H9 (cell line): ENCODE results near the gene NCEH1. TPM values are rescaled to one million over a fixed set of nuclear protein-coding genes. Genes with fewer than 3 reads are reported as not detected.

Experiments used
- DNase-seq: peaks from one replicate; pipeline ENCODE4 v3.0.0-alpha.2; 2017
- H2AFZ ChIP-seq: one replicate; pipeline ENCODE4 v1.6.1; 2013; ENCODE audit warnings: mild to moderate bottlenecking, low read length, control low read depth, moderate library complexity
- H2AK5ac ChIP-seq: 2 replicates; pipeline ENCODE4 v1.6.1; 2013; ENCODE audit warnings: low read length, control low read depth, mixed read lengths; ENCODE audit not compliant: insufficient read length
- H2BK120ac ChIP-seq: one replicate; pipeline ENCODE4 v1.6.1; 2013; ENCODE audit warnings: low read depth, mild to moderate bottlenecking, low read length, control low read depth, inconsistent platforms; ENCODE audit not compliant: poor library complexity, severe bottlenecking
- H2BK12ac ChIP-seq: 2 replicates; pipeline ENCODE4 v1.6.1; 2013; ENCODE audit warnings: low read length, control low read depth, mixed read lengths, low read depth; ENCODE audit not compliant: insufficient read length
- H2BK15ac ChIP-seq: 2 replicates; pipeline ENCODE4 v1.6.1; 2013; ENCODE audit warnings: low read depth, low read length, control low read depth
- H2BK20ac ChIP-seq: one replicate; pipeline ENCODE4 v1.6.1; 2013; ENCODE audit warnings: low read depth, mild to moderate bottlenecking, low read length, control low read depth, inconsistent platforms; ENCODE audit not compliant: poor library complexity, severe bottlenecking
- H2BK5ac ChIP-seq: 2 replicates; pipeline ENCODE4 v1.6.1; 2013; ENCODE audit warnings: low read length, control low read depth, mixed read lengths; ENCODE audit not compliant: insufficient read length
- H3K14ac ChIP-seq: 2 replicates; pipeline ENCODE4 v1.6.1; 2013; ENCODE audit warnings: low read length, control low read depth; ENCODE audit not compliant: insufficient read depth
- H3K18ac ChIP-seq: 2 replicates; pipeline ENCODE4 v1.6.1; 2013; ENCODE audit warnings: low read depth, mild to moderate bottlenecking, mixed read lengths, low read length, control low read depth; ENCODE audit not compliant: insufficient read length
- H3K23ac ChIP-seq: 2 replicates; pipeline ENCODE4 v1.6.1; 2013; ENCODE audit warnings: low read length, control low read depth, mixed read lengths, low read depth; ENCODE audit not compliant: insufficient read length
- H3K23me2 ChIP-seq: 2 replicates; pipeline ENCODE4 v1.6.1; 2013; ENCODE audit warnings: low read depth, mild to moderate bottlenecking, mixed read lengths, low read length, control low read depth; ENCODE audit not compliant: insufficient read length, poor library complexity, severe bottlenecking
- H3K27ac ChIP-seq: 2 replicates; pipeline ENCODE4 v1.5.1; 2013; ENCODE audit warnings: low read length, control low read depth, mixed read lengths, low read depth; ENCODE audit not compliant: insufficient read length
- H3K27me3 ChIP-seq: 2 replicates; pipeline ENCODE4 v1.6.1; 2013; ENCODE audit warnings: low read length, control low read depth, inconsistent platforms; ENCODE audit not compliant: insufficient read depth
- H3K4ac ChIP-seq: 2 replicates; pipeline ENCODE4 v1.6.1; 2013; ENCODE audit warnings: low read depth, mild to moderate bottlenecking, control low read depth, inconsistent platforms, low read length, moderate library complexity
- H3K4me1 ChIP-seq: 2 replicates; pipeline ENCODE4 v1.6.1; 2013; ENCODE audit warnings: low read length, control low read depth, inconsistent platforms; ENCODE audit not compliant: insufficient read depth
- H3K4me2 ChIP-seq: 2 replicates; pipeline ENCODE4 v1.6.1; 2013; ENCODE audit warnings: low read length, control low read depth, mixed read lengths; ENCODE audit not compliant: insufficient read length, insufficient read depth
- H3K56ac ChIP-seq: 2 replicates; pipeline ENCODE4 v1.6.1; 2013; ENCODE audit warnings: low read depth, mild to moderate bottlenecking, mixed read lengths, low read length, control low read depth; ENCODE audit not compliant: insufficient read length
- H3K79me1 ChIP-seq: 2 replicates; pipeline ENCODE4 v1.6.1; 2013; ENCODE audit warnings: low read depth, mild to moderate bottlenecking, moderate library complexity, low read length, control low read depth, inconsistent platforms; ENCODE audit not compliant: insufficient read depth, poor library complexity, severe bottlenecking
- H3K79me2 ChIP-seq: 2 replicates; pipeline ENCODE4 v1.6.1; 2013; ENCODE audit warnings: low read length, control low read depth, inconsistent platforms; ENCODE audit not compliant: insufficient read depth
- H3K9ac ChIP-seq: 2 replicates; pipeline ENCODE4 v1.6.1; 2013; ENCODE audit warnings: low read length, control low read depth, mixed read lengths; ENCODE audit not compliant: insufficient read length; ENCODE audit errors: extremely low read depth
- H3K9me3 ChIP-seq: one replicate; pipeline ENCODE4 v1.6.1; 2013; ENCODE audit warnings: low read depth, low read length, inconsistent platforms; ENCODE audit not compliant: control insufficient read depth
- H3T11ph ChIP-seq: one replicate; pipeline ENCODE4 v1.6.1; 2013; ENCODE audit warnings: mild to moderate bottlenecking, low read length, control low read depth, inconsistent platforms
- H4K20me1 ChIP-seq: one replicate; pipeline ENCODE4 v1.6.1; 2013; ENCODE audit not compliant: control insufficient read depth, insufficient read length, insufficient read depth
- H4K5ac ChIP-seq: 2 replicates; pipeline ENCODE4 v1.6.1; 2013; ENCODE audit warnings: low read depth, mild to moderate bottlenecking, mixed read lengths, low read length, control low read depth; ENCODE audit not compliant: insufficient read length
- H4K8ac ChIP-seq: replicated peaks from 2 replicates; pipeline ENCODE4 v1.6.1; 2013; ENCODE audit warnings: low read length, control low read depth, mixed read lengths, low read depth; ENCODE audit not compliant: insufficient read length
- H4K91ac ChIP-seq: 2 replicates; pipeline ENCODE4 v1.6.1; 2013; ENCODE audit warnings: low read depth, mild to moderate bottlenecking, moderate library complexity, mixed read lengths, low read length, control low read depth; ENCODE audit not compliant: insufficient read length
- H3K27ac Mint-ChIP-seq, 3 experiments: 2 replicates in 2 of 3; 3 replicates in 1 of 3; pipeline ENCODE4 v1.8.0; 2020 to 2021; ENCODE audit warnings: mixed read lengths in 3 of 3, mild to moderate bottlenecking in 1 of 3, moderate library complexity in 1 of 3
- H3K27me3 Mint-ChIP-seq: 2 replicates; pipeline ENCODE4 v1.8.0; 2021; ENCODE audit warnings: low read depth, mild to moderate bottlenecking, moderate library complexity, mixed read lengths
- H3K36me3 Mint-ChIP-seq, 3 experiments: 2 replicates in 2 of 3; 3 replicates in 1 of 3; pipeline ENCODE4 v1.8.0; 2020 to 2021; ENCODE audit warnings: low read depth in 3 of 3, mixed read lengths in 3 of 3; ENCODE audit not compliant: insufficient read depth in 1 of 3
- H3K4me1 Mint-ChIP-seq, 2 experiments: 2 replicates each; pipeline ENCODE4 v1.8.0; 2020; ENCODE audit warnings: mixed read lengths in 2 of 2
- H3K4me3 Mint-ChIP-seq, 2 experiments: 2 replicates in 1 of 2; 3 replicates in 1 of 2; pipeline ENCODE4 v1.8.0; 2020 to 2021; ENCODE audit warnings: mild to moderate bottlenecking in 2 of 2, mixed read lengths in 2 of 2, moderate library complexity in 1 of 2
- H3K9me3 Mint-ChIP-seq, 2 experiments: 2 replicates in 1 of 2; 3 replicates in 1 of 2; pipeline ENCODE4 v1.8.0; 2020; ENCODE audit warnings: mild to moderate bottlenecking in 2 of 2, mixed read lengths in 2 of 2, moderate library complexity in 1 of 2
- CTCF ChIP-seq: fragments of 200-600 bp; sonication (generic); conservative IDR thresholded peaks from 3 replicates; pipeline ENCODE4 v1.8.0; 2021; ENCODE audit warnings: antibody characterized with exemption, mild to moderate bottlenecking
- WGBS: extraction: QIAGEN DNeasy Blood & Tissue Kit; methylation state at CpG from one replicate; pipeline ENCODE4 v1.1.7; 2013; ENCODE audit warnings: missing lambda C conversion rate, low lambda C conversion rate, mixed read lengths; ENCODE audit not compliant: insufficient read length; ENCODE audit errors: extremely low coverage; 5-methylcytosine and 5-hydroxymethylcytosine counted together
- total RNA-seq: library from RNA; stranded (reverse); gene quantifications from 2 replicates; pipeline ENCODE4 v1.2.1, GENCODE V29; 2021

The NCEH1 gene
- total RNA-seq, 1 experiment from 2014 or later: 2.3 TPM

- Histone ChIP-seq H3K9me3 (no peaks in the 10 kb centered on the region), H3K18ac (no peak overlapping the region), H2BK15ac (no peak overlapping the region), H3K23me2 (no peaks in the 10 kb centered on the region), H3K79me1 (no peaks in the 10 kb centered on the region), H3K27ac (no peak overlapping the region), H3K4me1 (peaks cover 3% of the 10 kb centered on the region; the same call in 1 of the 2 replicates), H3K4ac (no peak overlapping the region), H3K56ac (no peak overlapping the region), H2BK120ac (no peak overlapping the region), H3K27me3 (no peaks in the 10 kb centered on the region), H3K23ac (no peak overlapping the region), H2BK12ac (no peak overlapping the region), H4K91ac (no peak overlapping the region), H2AFZ (no peak overlapping the region), H2BK20ac (no peak overlapping the region), H3K79me2 (no peaks in the 10 kb centered on the region), H3K9ac (no peak overlapping the region), H2AK5ac (no peak overlapping the region), H2BK5ac (no peak overlapping the region), H3T11ph (no peak overlapping the region), H4K5ac (no peak overlapping the region), H3K4me2 (no peak overlapping the region), H3K14ac (no peak overlapping the region), H4K8ac (no peak overlapping the region), H4K20me1 (no peaks in the 10 kb centered on the region)
- TF ChIP-seq CTCF: no peak
- Mint-ChIP-seq H3K4me1 (peaks cover 8 to 15% of the 10 kb centered on the region in 2 experiments), H3K27me3 (no peaks in the 10 kb centered on the region), H3K36me3 (no peaks in the 10 kb centered on the region; a peak in 1 of 7 replicates), H3K4me3 (no peak overlapping the region), H3K9me3 (no peaks in the 10 kb centered on the region; a peak in 1 of 5 replicates), H3K27ac (no peak overlapping the region; a peak in 2 of 7 replicates)
- no peak for DNase-seq
- WGBS: no CpG with 5 or more reads among the region's 2 CpGs
Measured at GRCh38 chr3:172692751-172693338, 18.0 kb downstream of the NCEH1 start.
